Ectodermal cell (in vitro differentiated cells): Measurements from ENCODE around the gene COL5A1.

Experiments
- H3K27ac ChIP-seq: 2 replicates; pipeline ENCODE4 v1.7.0; 2013; ENCODE audit warnings: mild to moderate bottlenecking, low read depth, low read length; ENCODE audit not compliant: insufficient read depth, poor library complexity, severe bottlenecking
- H3K27me3 ChIP-seq: 2 replicates; pipeline ENCODE4 v1.7.0; 2013; ENCODE audit warnings: mild to moderate bottlenecking, low read length; ENCODE audit not compliant: insufficient read depth, control insufficient read depth, poor library complexity, severe bottlenecking
- H3K36me3 ChIP-seq: one replicate; pipeline ENCODE4 v1.7.0; 2013; ENCODE audit warnings: low read length; ENCODE audit not compliant: control insufficient read depth, insufficient read depth
- H3K4me1 ChIP-seq: one replicate; pipeline ENCODE4 v1.7.0; 2013; ENCODE audit warnings: low read length; ENCODE audit not compliant: control insufficient read depth, insufficient read depth
- H3K4me3 ChIP-seq: 2 replicates; pipeline ENCODE4 v1.7.0; 2013; ENCODE audit warnings: low read depth, low read length, control low read depth; ENCODE audit not compliant: insufficient read depth
- H3K9me3 ChIP-seq: 2 replicates; pipeline ENCODE4 v1.7.0; 2013; ENCODE audit warnings: mild to moderate bottlenecking, low read length, moderate library complexity; ENCODE audit not compliant: control insufficient read depth
- WGBS, 2 experiments: methylation state at CpG; one replicate each; pipeline ENCODE4 v1.1.7; 2013; ENCODE audit warnings: missing lambda C conversion rate in 2 of 2; 5-methylcytosine and 5-hydroxymethylcytosine counted together

COL5A1 gene

DNA sequence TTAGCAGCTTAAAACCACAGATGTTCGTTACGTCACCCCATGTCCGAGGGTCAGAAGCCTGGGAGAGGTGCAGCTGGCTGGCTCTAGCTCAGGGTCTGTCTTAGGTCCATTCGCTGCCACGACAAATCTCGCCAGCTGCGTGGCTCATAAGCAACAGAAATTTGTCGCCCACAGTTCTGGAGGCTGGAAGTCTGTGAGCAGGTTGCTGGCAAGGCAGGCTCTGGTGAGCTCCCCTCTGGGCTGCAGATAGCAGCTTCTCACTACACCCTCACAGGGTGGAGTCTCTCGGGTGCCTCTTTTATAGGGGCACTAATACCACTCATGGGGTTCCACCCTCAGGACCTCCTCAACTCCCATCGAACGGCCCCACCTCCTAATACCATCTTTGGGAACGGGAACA, 198.9 kb downstream of the COL5A1 start:
- Histone ChIP-seq H3K36me3 (peaks cover 4% of the 10 kb centered on the region), H3K4me1 (peaks cover 3% of the 10 kb centered on the region), H3K4me3 (no peak overlapping the region), H3K27me3 (no peaks in the 10 kb centered on the region), H3K9me3 (no peaks in the 10 kb centered on the region), H3K27ac (no peak overlapping the region)
- 94 to 95% methylated on average over 12 of the region's 12 CpGs for WGBS, 2 experiments

DNA sequence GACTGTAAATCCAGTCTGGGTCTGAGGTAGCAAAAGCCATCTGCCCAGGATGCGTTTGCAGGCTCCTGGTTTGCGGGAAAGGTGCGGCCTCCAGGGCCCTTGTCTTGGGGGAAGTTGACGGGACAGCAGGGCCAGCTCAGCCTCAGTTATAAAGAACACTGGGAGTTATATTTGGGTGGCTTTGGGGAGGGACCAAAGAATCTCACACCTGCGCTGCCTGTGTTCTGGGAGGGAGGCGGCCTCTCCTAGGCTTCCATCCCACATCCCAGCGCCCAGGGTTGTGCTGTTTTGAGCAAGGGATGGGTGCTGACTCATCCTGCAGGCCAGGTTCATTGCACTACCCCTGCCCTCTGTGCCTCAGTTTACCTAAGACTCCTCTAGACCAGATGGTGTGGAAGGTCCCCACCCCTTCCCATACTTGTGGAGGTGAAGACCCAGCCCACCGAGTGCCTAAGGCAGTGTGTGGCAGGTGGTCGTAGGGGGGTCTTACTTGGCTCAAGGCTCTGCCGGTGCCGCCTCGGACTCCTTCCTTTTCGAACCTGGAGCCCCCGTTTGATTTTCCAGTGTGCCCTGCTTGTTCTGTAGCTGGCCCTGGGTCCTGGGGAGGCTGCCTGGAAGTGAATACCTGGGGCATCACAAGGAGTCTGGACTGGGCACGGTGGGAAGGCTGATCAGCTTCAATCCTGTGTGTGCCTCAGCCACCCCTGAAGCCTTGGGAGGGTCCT, 199.7 kb downstream of the COL5A1 start:
- Histone ChIP-seq H3K4me1 (peaks cover 3% of the 10 kb centered on the region), H3K27me3 (no peaks in the 10 kb centered on the region), H3K27ac (no peak overlapping the region), H3K36me3 (peaks cover 4% of the 10 kb centered on the region), H3K4me3 (no peak overlapping the region), H3K9me3 (no peaks in the 10 kb centered on the region)
- WGBS, 2 experiments: 94 to 95% methylated on average over 15 of the region's 15 CpGs

DNA sequence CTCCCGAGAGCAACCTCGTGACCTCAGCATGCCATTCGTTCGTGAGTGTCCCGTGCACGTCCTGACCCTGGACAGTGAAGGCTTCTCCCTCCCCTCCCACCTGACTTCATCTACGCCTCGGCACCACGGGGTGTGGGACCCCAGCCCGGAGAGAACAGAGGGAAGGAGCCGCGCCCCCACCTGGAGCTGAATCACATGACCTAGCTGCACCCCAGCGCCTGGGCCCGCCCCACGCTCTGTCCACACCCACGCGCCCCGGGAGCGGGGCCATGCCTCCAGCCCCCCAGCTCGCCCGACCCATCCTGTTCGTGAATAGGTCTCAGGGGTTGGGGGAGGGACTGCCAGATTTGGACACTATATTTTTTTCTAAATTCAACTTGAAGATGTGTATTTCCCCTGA, 200.7 kb downstream of the COL5A1 start:
- Histone ChIP-seq H3K27ac (no peak overlapping the region), H3K4me3 (no peak overlapping the region), H3K36me3 (peaks cover 4% of the 10 kb centered on the region), H3K27me3 (no peaks in the 10 kb centered on the region), H3K9me3 (no peaks in the 10 kb centered on the region), H3K4me1 (peaks cover 3% of the 10 kb centered on the region)
- WGBS, 2 experiments: 92 to 93% methylated on average over 22 of the region's 22 CpGs

DNA sequence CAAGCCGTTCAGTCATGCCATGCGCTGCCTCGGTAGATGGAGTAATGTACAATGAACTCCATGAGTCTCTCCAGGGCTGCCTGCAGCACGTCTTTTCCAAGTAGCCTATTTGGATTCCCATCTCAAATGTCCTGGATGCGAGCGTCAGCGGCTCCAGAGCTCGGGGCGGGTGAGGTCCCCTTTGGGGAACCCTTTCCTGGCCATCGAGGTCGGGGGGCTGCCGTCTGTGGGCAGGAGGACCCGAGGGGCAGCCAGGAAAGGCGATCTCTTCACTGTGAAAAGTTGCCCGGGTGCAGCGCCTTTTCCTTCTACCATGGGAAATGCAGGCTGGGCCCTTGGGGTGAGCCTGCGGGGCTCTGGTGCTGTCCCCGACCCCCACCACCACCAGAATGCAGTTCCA, 202.1 kb downstream of the COL5A1 start:
- H3K27ac ChIP-seq: no peak overlapping the region
- WGBS, 2 experiments: 95% methylated on average over 18 of the region's 18 CpGs

DNA sequence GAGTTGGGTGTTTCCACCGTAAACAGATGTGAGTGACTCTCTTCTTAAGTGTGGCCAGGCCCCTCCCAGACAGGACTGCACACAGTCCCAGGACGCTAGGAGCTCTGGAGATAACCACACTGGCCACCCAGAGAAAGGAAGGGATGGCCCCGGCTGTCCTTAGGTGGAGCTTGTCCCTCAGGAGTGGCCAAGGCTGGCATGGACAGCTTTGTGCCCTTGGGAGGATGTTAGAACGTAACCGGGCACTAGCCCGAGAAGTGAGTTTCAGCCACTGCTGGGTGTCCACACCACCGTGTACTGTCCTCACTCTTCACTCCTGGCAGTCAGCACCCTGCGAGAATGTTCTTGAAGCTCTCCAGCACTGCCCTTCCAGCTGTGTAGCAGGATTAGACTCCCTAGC, 203.2 kb downstream of the COL5A1 start:
- H3K4me3 ChIP-seq: no peak overlapping the region

More for the DNA sequence above, 202.1 kb downstream of the COL5A1 start:
- H3K27me3 ChIP-seq: no peaks in the 10 kb centered on the region
- H3K36me3 ChIP-seq: peaks cover 4% of the 10 kb centered on the region
- no peak overlapping the region for H3K4me3 ChIP-seq
- H3K4me1 ChIP-seq: peaks cover 3% of the 10 kb centered on the region
- H3K9me3 ChIP-seq: no peaks in the 10 kb centered on the region

DNA sequence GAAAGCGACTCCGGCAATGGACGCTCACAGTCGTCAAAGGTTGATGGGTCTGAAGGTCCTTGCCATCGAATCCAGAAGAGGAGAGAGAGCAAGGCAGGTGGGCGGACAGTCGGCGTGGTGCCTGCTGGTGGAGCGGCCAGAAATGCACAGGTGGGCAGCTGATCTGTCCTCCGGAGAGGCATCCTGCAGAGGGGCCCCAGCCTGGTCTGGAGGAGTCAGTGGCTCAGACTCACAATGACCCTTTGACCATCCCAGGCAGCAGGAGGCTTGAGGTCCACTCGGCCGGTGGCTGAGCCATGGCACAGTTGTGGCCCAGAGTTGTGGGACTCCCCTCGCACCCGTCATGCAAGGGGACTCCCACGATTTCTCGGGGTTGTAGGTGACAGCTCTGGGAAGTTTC, 204.6 kb downstream of the COL5A1 start:
- no peak overlapping the region for H3K4me3 ChIP-seq
- no peaks in the 10 kb centered on the region for H3K4me1 ChIP-seq
- no peak overlapping the region for H3K27ac ChIP-seq
- peaks cover 6% of the 10 kb centered on the region for H3K9me3 ChIP-seq
- WGBS, 2 experiments: 95% methylated on average over 16 of the region's 16 CpGs
- peaks cover 4% of the 10 kb centered on the region for H3K36me3 ChIP-seq
- no peaks in the 10 kb centered on the region for H3K27me3 ChIP-seq

More for the DNA sequence above, 203.2 kb downstream of the COL5A1 start:
- Histone ChIP-seq H3K9me3 (no peaks in the 10 kb centered on the region), H3K27ac (no peak overlapping the region), H3K27me3 (no peaks in the 10 kb centered on the region), H3K36me3 (peaks cover 4% of the 10 kb centered on the region), H3K4me1 (no peaks in the 10 kb centered on the region)
- WGBS, 2 experiments: 94 to 95% methylated on average over 8 of the region's 8 CpGs

DNA sequence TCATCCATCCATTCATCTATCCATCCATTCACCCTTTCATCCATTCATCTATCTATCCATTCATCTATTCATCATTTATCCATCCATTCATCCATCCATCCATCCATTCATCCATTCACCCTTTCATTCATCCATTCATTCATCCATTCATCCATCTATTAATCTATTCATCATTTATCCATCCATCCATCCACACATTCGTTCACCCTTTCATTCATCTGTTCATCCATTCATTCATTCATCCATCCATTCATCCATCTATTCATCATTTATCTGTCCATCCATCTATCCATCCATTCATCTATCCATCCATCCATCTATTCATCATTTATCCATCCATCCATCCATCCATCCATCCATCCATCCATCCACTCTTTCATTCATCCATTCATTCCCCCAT, 205.1 kb downstream of the COL5A1 start:
- WGBS, 2 experiments: 80 to 88% methylated on average over 1 of the region's 1 CpG
- Histone ChIP-seq H3K27ac (no peak overlapping the region), H3K9me3 (peaks cover 6% of the 10 kb centered on the region), H3K36me3 (peaks cover 4% of the 10 kb centered on the region), H3K4me3 (no peak overlapping the region), H3K4me1 (no peaks in the 10 kb centered on the region), H3K27me3 (no peaks in the 10 kb centered on the region)

DNA sequence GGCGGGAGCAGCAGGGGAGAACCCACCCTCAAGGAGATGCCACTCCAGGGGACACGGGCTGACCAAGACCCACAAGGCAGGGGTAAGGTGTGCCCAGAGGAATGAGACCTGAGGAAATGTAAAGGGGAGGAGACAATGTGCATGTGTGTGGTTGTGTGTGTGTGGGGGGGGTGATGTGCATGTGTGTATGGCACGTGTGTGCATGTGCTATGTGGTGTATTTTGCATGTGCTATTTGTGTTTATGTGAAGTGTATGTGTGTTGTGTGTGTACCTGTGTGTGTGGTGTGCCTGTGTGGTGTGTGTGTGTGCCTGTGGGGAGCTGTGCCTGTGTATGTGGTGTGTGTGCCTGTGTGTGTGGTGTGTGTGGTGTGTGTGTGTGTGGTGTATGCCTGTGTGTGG, 205.5 kb downstream of the COL5A1 start:
- WGBS, 2 experiments: 89 to 91% methylated on average over 3 of the region's 3 CpGs
- Histone ChIP-seq H3K27me3 (no peaks in the 10 kb centered on the region), H3K9me3 (peaks cover 6% of the 10 kb centered on the region), H3K4me3 (no peak overlapping the region), H3K36me3 (peaks cover 4% of the 10 kb centered on the region), H3K27ac (no peak overlapping the region), H3K4me1 (no peaks in the 10 kb centered on the region)

DNA sequence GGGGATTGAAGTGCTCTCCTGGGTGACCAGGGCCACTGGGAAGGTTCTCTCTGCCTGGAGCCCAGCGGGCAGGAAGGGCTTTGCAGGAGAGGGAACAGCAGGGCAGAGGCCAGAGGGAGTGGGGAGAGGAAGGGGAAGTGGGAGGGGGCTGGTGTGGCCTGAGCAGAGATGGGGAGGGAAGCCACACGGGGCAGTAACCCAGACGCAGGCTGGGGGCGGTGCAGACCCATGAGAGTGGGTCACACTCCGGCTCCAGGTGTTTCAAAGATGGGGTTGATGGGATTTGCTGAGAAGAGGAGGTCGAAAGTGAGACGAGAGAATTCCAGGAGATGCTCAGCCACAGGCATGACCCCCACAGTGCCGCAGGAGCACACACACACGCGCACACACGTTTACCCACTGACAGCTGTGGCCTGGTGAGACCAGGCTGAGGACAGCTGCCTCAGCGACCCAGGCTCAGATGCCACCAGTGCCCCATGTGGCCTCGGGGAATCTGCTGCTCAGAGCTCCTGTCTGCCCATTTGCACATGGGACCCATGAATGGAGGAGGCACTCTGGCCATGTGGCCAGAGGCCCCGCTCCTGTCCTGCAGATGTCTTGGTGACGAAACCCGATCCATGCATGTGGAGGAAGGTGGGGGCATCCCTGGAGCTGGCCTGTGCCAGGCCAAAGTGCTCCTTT, 206.3 kb downstream of the COL5A1 start:
- 86 to 87% methylated on average over 16 of the region's 16 CpGs for WGBS, 2 experiments
- H3K27ac ChIP-seq: no peak overlapping the region
- H3K4me3 ChIP-seq: no peak overlapping the region
- no peaks in the 10 kb centered on the region for H3K36me3 ChIP-seq
- H3K27me3 ChIP-seq: no peaks in the 10 kb centered on the region
- no peaks in the 10 kb centered on the region for H3K4me1 ChIP-seq
- peaks cover 6% of the 10 kb centered on the region for H3K9me3 ChIP-seq

DNA sequence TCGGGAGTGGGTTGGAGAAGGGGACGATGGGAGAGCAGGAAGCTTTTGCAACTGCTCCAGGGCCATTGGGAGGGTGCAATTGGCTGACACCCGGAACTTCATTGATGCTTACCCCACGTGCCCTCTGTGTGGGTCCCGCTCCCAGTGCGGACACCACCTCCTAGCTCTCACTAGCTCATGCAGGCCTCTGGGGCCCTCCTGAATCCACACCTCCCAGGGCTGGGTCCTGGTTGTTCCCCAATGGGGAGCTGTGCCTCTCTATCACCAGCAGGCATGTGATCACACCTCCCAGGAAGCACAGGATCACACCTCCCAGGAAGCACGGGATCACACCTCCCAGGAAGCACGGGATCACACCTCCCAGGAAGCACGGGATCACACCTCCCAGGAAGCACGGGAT, 206.9 kb downstream of the COL5A1 start:
- no peaks in the 10 kb centered on the region for H3K4me1 ChIP-seq
- WGBS, 2 experiments: 94% methylated on average over 7 to 10 of the region's 10 CpGs
- no peaks in the 10 kb centered on the region for H3K27me3 ChIP-seq
- H3K4me3 ChIP-seq: no peak overlapping the region
- H3K27ac ChIP-seq: no peak overlapping the region
- peaks cover 6% of the 10 kb centered on the region for H3K9me3 ChIP-seq
- no peaks in the 10 kb centered on the region for H3K36me3 ChIP-seq
